Glomerular visceral epithelial cell (primary cell): ENCODE measurements around the gene ALOX12.

ENCODE experiments used
- DNase-seq: peaks from one replicate; pipeline ENCODE4 v3.0.0-alpha.2; 2016; ENCODE audit errors: extremely low spot score

Gene ALOX12

GRCh38 chr17:7021993-7022778 lies 26.3 kb downstream of the ALOX12 start:
- DNase-seq = peak; percentile 68

DNA sequence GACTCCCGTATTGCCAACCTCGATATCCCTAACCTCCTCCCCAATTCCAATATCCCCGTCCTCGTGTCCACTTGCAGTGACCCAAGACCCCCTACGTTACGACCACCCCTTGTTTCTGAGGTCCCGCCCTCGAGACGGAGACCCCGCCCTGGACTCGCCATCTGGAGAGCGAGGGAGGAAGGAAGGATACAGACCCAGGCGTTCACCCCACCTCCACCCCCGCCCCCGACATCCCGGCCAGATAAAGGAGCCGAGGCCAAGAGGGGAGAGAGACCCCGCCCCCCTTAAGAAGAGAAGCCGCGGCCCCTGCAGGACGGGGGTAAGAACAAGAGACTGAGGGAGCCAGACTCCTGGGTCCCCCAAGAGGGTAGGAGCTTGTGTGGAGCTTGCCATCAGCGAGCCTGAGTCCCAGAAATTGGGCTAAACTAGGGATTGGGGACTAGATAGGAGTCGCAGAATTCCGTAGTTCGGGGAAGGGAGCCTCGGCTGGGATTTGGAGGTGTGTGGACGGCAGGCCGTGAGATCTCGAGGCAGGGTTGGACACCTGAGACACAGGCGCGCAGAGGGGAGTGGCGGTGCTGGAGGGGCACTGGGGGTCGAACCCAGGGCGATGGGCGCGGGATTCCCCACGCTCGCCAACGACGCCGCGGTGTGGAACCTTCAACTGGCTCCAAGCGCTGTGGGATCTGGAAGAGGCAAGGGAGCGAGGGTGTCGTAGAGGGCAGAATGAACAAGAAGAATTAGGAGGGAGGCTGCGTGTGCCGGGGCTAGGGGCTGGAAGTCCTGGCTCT lies 27.1 kb downstream of the ALOX12 start, which contains the start of gene BCL6B:
BCL6B (plus strand) TSS at position 270 of the 791 bp plus-strand sequence. CDS start 622 bp downstream, outside the sequence.
- DNase-seq = no peak

DNA sequence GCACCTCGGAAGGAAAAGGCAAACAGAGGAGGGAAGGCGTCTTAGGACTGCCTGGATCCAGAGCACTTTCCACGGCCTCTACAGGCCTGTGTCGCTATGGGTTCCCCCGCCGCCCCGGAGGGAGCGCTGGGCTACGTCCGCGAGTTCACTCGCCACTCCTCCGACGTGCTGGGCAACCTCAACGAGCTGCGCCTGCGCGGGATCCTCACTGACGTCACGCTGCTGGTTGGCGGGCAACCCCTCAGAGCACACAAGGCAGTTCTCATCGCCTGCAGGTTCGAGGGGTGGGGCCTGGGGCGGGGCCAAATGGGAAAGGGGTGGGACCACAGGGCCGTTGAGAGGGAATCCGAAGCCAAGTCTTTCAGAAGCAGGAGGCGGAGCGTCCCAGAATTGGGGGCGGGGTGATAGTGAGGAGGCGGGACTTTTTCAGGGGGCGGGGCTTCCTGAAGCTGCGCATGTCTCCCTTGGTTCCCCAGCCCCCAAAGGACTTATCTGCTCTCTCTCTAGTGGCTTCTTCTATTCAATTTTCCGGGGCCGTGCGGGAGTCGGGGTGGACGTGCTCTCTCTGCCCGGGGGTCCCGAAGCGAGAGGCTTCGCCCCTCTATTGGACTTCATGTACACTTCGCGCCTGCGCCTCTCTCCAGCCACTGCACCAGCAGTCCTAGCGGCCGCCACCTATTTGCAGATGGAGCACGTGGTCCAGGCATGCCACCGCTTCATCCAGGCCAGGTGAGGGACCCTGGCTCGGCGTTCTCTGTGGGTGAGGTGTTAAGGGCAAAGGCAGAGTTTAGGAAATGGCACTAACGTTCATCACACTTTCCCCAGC lies 27.9 kb downstream of the ALOX12 start:
- DNase-seq = peak; percentile 52

DNA sequence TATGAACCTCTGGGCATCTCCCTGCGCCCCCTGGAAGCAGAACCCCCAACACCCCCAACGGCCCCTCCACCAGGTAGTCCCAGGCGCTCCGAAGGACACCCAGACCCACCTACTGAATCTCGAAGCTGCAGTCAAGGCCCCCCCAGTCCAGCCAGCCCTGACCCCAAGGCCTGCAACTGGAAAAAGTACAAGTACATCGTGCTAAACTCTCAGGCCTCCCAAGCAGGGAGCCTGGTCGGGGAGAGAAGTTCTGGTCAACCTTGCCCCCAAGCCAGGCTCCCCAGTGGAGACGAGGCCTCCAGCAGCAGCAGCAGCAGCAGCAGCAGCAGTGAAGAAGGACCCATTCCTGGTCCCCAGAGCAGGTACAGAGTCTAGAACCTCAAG lies 28.5 kb downstream of the ALOX12 start:
- no peak for DNase-seq

DNA sequence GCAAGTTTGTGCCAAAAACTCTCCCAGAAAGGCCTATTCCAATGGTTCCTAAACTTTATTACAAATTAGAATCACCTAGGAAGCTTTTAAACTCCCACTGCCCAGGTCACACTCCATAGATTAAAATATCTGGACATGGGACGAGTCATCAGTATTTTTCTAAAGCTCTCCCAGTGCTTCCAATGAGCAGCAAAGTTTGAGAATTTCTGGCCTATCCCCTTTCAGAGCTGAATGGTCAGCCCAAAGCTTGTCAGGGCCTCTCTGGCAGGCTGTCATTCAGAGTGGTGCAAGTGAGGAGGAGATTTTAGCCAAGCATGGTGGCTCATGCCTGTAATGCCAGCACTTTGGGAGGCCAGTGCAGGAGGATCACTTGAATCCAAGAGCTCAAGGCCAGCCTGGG lies 29.4 kb downstream of the ALOX12 start:
- peak; percentile 33 for DNase-seq

DNA sequence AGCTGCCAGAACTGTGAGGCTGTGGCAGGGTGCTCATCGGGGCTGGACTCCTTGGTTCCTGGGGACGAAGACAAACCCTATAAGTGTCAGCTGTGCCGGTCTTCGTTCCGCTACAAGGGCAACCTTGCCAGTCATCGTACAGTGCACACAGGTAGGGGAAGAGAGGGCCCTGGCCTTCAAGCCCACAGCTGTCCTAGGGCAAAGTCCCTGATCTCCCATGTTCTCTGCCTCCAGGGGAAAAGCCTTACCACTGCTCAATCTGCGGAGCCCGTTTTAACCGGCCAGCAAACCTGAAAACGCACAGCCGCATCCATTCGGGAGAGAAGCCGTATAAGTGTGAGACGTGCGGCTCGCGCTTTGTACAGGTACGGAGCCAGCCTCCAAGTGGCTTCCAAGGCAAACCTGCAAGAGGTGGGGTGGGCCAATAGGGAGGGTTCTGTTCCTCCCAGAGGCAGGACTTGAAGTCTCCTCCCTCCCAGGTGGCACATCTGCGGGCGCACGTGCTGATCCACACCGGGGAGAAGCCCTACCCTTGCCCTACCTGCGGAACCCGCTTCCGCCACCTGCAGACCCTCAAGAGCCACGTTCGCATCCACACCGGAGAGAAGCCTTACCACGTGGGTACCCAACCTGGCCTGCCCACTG lies 30.7 kb downstream of the ALOX12 start:
- DNase-seq = no peak

- DNase-seq = no peak
Observed at GRCh38 chr17:7027335-7027734, 31.5 kb downstream of the ALOX12 start.

DNA sequence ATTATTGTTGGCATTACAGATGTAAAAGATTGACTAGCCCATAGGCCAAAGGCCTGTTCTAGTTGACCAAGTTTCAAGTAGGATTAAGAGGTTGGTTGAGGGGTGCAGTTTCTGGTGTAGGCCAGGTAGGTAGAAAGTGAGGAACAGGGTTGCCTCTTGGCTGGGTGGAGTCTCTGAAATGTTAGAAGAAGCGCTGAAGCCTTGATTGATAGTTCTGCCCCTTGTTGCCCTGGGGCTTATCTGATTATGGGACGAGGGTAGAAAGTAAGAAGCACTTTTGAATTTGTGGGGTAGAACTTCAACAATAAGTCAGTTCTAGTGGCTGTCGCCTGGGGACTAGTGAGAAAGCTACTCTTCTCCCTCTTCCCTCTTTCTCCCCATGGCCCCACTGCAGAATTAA lies 33.2 kb downstream of the ALOX12 start:
- no peak for DNase-seq

DNA sequence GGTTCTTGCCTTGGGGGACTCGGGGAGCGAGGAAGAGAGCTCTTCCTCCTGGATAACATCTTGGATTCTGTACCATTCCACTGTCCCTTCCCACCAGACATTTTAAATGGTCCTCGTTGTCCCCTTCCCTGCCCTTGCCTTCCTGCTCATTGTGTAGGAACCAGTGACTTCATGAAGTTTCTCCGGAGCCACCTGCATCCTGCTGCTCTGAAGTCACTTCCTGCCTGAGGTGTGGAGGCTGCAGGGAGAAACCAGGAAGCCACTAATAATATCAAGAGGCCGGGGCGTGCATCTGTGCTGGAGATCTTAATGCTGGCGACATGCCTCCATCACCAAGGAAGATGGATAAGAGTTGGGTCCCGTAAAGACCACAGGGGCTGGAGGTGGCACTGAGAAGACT lies 33.8 kb downstream of the ALOX12 start:
- DNase-seq = no peak

- DNase-seq = no peak
Observed at GRCh38 chr17:7034955-7035590, 39.2 kb downstream of the ALOX12 start.

DNA sequence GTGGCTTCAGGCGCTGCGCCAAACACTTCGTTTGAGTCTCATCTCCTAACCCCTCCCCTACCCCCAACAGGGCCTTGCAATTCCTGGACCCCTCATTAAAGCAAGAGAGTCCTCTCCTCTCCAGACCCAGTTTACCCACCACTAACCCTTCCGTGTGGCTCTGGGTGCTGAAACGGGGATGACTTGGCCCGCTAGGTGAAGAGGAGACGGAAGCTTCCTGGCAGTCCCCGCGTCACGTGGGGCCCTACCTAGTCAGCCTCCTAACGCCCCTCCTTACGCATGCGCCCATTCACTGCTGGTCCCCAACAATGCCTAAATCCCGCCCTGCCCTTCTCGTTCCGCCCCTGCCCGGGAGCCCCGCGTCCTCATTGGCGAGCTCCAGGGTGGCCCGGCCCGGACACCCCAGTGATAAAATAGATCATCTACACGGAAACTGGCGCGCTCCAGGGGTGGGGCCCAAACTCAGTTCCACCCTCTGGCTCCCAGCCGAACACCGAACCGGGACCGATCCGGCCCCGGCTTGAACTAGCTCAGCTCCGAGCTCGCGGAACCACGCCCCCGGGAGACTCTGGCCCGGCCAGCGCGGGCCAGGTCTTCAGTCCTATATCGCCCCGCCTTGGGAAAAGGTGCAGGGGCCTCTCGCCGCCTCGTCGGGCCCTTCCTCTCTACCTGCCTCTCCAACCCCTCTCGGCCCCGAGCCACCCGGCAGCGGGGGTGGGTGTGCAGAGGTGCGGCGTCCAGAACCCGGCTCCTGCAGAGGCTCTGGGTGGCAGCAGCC lies 39.9 kb downstream of the ALOX12 start, which contains the start of gene SLC16A13:
SLC16A13 (plus strand) TSS at position 425 of the 778 bp plus-strand sequence. CDS start 368 bp downstream, outside the sequence.
- peak; percentile 99 for DNase-seq

DNA sequence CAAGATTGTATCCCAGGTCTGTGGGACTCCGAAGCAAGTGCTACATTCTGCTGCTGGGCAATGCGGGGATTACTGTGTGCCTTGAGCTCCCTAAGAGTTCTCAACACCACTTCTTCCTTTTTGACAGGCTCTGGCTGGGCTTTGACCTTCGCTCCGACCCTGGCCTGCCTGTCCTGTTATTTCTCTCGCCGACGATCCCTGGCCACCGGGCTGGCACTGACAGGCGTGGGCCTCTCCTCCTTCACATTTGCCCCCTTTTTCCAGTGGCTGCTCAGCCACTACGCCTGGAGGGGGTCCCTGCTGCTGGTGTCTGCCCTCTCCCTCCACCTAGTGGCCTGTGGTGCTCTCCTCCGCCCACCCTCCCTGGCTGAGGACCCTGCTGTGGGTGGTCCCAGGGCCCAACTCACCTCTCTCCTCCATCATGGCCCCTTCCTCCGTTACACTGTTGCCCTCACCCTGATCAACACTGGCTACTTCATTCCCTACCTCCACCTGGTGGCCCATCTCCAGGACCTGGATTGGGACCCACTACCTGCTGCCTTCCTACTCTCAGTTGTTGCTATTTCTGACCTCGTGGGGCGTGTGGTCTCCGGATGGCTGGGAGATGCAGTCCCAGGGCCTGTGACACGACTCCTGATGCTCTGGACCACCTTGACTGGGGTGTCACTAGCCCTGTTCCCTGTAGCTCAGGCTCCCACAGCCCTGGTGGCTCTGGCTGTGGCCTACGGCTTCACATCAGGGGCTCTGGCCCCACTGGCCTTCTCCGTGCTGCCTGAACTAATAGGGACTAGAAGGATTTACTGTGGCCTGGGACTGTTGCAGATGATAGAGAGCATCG lies 42.4 kb downstream of the ALOX12 start:
- no peak for DNase-seq

GRCh38 chr17:7039832-7040231 lies 44.0 kb downstream of the ALOX12 start:
- DNase-seq = no peak

DNA sequence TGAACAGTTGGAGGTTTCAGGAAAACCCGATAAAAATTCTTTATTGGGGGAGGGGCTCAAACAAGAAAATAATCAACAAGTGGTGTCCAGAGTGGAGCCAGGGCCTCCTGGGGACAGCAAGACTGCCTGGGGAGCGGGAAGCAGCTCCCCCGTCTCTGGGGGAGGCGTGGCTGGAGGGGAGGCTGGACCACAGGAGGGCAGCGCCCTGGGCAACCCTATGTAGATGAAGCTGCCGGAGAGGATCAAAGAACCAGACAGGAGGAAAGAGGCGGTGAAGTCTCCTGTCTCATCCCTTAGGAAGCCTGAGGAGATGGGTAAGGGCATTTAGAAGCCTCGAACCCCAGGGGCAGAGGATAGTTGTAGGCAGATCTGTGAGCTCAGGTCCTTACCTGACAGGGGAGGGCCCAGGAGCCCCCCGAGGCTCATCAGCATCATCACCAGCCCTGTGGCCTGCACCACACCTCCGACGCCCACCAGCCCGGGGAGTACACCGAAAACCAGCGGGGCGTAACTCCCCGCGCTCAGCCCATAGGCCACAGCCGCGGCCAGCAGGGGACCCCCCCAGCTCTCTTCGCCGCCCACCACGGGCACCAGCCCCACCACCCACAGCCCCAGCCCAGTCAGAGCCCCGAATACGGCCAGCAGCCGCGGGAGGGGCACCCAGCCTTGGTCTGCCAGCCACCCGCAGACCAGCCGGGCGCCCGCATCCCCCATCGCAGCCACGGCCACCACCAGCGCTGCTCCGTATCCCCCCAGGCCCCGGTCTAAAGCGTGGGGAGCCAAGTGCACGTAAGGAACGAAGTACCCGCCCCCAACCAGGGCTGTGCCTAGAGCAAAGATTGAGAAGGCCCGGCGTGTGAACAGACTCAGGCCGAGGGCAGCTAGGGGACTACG lies 46.0 kb downstream of the ALOX12 start:
- no peak for DNase-seq

DNA sequence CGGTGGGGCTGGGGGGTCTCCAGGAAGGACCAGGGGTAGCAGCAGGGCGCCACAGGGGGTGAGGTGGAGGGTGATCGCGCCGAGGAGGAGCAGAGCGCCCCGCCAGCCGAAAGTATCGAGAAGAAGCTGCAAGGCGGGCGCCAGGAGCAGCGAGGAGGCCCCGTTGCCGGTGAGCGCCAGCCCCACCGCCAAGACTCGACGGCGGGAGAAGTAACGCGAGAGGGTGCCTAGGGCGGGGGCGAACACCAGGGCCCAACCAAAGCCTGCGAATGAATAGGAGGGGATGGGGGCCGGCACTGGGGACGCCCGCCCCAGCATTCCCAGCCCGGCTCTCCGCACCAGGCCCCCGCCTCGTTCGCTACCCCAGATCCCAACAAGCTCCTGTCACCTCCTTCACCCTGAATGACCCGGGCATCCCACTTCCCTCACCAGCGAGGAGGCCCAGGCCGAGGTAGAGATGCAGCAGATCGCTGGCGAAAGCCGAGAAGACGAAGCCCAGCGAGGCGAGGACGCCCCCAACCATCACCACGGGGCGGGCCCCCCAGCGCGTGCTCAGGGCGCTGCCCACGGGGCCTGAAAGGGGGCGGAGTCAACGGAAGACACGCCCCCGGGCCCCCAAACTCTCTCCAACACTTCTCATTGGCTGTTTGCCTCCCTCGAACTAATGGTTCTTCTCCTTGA lies 46.8 kb downstream of the ALOX12 start:
- no peak for DNase-seq

DNA sequence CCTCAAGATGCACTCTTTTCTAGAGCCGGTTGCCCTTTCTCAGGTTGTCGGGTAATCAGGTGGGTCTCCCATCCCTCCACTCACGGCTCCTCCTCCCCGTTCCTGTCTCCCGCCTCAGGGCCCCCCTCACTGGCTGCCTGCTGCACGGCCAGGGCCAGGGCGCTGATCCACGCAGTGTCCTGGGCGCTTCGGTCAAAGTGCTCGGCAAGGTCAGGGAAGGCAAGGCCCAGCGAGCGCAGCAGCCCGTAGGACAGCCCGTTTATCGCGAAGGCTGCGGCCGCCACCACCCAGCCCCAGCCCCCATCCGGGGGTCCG lies 47.3 kb downstream of the ALOX12 start:
- DNase-seq = no peak

DNA sequence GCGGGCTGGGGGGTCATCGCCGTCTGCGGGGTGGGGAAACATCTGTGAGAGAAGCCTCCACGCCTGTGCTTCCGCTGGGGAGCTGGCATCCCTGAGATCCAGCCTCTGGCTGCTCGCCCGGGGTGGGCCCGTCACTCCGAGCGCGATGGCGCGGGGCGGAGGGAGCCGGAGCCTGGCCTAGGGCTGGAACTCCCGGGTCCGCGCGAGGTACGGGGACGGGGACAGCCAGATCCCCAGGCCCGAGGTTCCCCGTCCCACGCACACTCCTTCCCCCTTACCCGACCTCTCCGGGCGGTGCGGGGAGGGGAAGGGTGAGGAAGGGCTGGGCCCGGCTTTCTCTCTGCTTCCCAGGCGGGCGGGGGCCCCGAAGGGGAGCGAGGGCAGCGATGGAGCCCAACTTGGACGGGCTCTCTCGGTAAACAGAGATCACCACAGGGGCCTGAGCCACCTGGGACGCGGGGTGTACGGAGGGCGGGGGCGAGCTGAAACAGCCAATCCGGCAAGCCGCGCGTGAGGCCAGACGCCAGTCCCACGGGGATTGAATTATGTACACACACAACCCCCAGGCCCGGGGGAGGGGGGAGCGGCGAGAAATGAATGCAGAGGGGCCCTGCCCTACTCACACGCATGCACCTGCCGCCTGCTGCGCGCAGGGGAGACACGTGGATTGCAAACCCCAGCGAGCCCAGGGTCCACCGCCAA lies 47.8 kb downstream of the ALOX12 start, which contains the start of gene SLC16A11:
SLC16A11 (minus strand) TSS at position 596 of the 702 bp plus-strand sequence; CDS start at position 17, 579 bp downstream.
- no peak for DNase-seq
